Kidney epithelial cell (primary cell): ENCODE data around the gene PINLYP. TPM values are rescaled to one million over a fixed set of nuclear protein-coding genes. Genes with fewer than 3 reads are reported as not detected.

Source experiments
- DNase-seq: peaks from one replicate; pipeline ENCODE4 v3.0.0-alpha.2; 2010; ENCODE audit warnings: low read depth
- H3K27me3 ChIP-seq: 2 replicates; pipeline ENCODE4 v1.6.0; 2011; ENCODE audit warnings: low read length; ENCODE audit not compliant: control insufficient read depth, insufficient read depth
- H3K36me3 ChIP-seq: 2 replicates; pipeline ENCODE4 v1.5.1; 2011; ENCODE audit warnings: low read length; ENCODE audit not compliant: control insufficient read depth, insufficient read depth
- H3K4me3 ChIP-seq: 2 replicates; pipeline ENCODE4 v1.5.1; 2011; ENCODE audit warnings: low read depth, mild to moderate bottlenecking, control low read depth, low read length
- total RNA-seq: library from RNA; depleted of rRNA; stranded (reverse); fragments of >200 nt; gene quantifications from 2 replicates; pipeline ENCODE4 v1.2.3, GENCODE V29; 2015
- TF ChIP-seq, protein P1 (sequence below): IDR thresholded peaks from 2 replicates; pipeline ENCODE4 v1.5.1; 2011; ENCODE audit warnings: mild to moderate bottlenecking, moderate library complexity, low read length, control low read depth, inconsistent platforms; ENCODE audit not compliant: insufficient read depth, poor library complexity, severe bottlenecking

The PINLYP gene
- total RNA-seq, 1 donor from 2014 or later, result 3.1 TPM

GRCh38 chr19:43553656-43554055, 21.9 kb upstream of the PINLYP start:
- Histone ChIP-seq H3K36me3 (peaks cover 2% of the 10 kb centered on the region), H3K4me3 (no peak overlapping the region), H3K27me3 (no peaks in the 10 kb centered on the region)
- no peak for DNase-seq
- TF ChIP-seq, protein P1, sequence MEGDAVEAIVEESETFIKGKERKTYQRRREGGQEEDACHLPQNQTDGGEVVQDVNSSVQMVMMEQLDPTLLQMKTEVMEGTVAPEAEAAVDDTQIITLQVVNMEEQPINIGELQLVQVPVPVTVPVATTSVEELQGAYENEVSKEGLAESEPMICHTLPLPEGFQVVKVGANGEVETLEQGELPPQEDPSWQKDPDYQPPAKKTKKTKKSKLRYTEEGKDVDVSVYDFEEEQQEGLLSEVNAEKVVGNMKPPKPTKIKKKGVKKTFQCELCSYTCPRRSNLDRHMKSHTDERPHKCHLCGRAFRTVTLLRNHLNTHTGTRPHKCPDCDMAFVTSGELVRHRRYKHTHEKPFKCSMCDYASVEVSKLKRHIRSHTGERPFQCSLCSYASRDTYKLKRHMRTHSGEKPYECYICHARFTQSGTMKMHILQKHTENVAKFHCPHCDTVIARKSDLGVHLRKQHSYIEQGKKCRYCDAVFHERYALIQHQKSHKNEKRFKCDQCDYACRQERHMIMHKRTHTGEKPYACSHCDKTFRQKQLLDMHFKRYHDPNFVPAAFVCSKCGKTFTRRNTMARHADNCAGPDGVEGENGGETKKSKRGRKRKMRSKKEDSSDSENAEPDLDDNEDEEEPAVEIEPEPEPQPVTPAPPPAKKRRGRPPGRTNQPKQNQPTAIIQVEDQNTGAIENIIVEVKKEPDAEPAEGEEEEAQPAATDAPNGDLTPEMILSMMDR, result no peak

- Histone ChIP-seq H3K4me3 (no peak overlapping the region), H3K36me3 (peaks cover 2% of the 10 kb centered on the region), H3K27me3 (no peaks in the 10 kb centered on the region)
- no peak for DNase-seq
- TF ChIP-seq, protein P1, result no peak
Measured at GRCh38 chr19:43554317-43554895, 21.2 kb upstream of the PINLYP start.

- DNase-seq, result peak; percentile 23
- TF ChIP-seq, protein P1, result peak; percentile 95
- H3K36me3 ChIP-seq, result peaks cover 2% of the 10 kb centered on the region
Measured at GRCh38 chr19:43555185-43555770, 20.3 kb upstream of the PINLYP start.

GRCh38 chr19:43560687-43561086, 14.9 kb upstream of the PINLYP start:
- DNase-seq, result no peak
- TF ChIP-seq, protein P1, result peak; percentile 12
- no peaks in the 10 kb centered on the region for H3K27me3 ChIP-seq
- peaks cover 2% of the 10 kb centered on the region for H3K36me3 ChIP-seq
- no peak overlapping the region for H3K4me3 ChIP-seq

More at GRCh38 chr19:43555185-43555770, 20.3 kb upstream of the PINLYP start:
- H3K27me3 ChIP-seq, result no peaks in the 10 kb centered on the region
- H3K4me3 ChIP-seq, result no peak overlapping the region

- Histone ChIP-seq H3K36me3 (peaks cover 2% of the 10 kb centered on the region), H3K4me3 (no peak overlapping the region), H3K27me3 (no peaks in the 10 kb centered on the region)
- no peak for DNase-seq
- TF ChIP-seq, protein P1, result no peak
Measured at GRCh38 chr19:43561139-43561970, 14.2 kb upstream of the PINLYP start.
